ENCODE measurements around the gene SLC26A9. TPM values are rescaled to one million over a fixed set of nuclear protein-coding genes. Genes with fewer than 3 reads are reported as not detected.

SLC26A9 gene
- total RNA-seq, 4 donors from 2014 or later: 1.6 to 4.8 (median 3.3) TPM

- Histone ChIP-seq H3K4me3 (replicated peaks in 1 of 3) (no peak overlapping the region), H3K9me3 (no peaks in the 10 kb centered on the region), H3K27ac (no peak overlapping the region), H3K4me1 (peaks cover 16 to 20% of the 10 kb centered on the region in 2 donors), H3K36me3 (no peaks in the 10 kb centered on the region), H3K27me3 (no peaks in the 10 kb centered on the region)
- intact Hi-C loops (cut with DNase I): no loop called here
- no peak for DNase-seq
- 91 to 98% methylated on average over 11 of the region's 11 CpGs for WGBS, 2 donors
- TF ChIP-seq POLR2A (IDR thresholded peaks at IDR 0.05): no peak
- TF ChIP-seq, protein P1, sequence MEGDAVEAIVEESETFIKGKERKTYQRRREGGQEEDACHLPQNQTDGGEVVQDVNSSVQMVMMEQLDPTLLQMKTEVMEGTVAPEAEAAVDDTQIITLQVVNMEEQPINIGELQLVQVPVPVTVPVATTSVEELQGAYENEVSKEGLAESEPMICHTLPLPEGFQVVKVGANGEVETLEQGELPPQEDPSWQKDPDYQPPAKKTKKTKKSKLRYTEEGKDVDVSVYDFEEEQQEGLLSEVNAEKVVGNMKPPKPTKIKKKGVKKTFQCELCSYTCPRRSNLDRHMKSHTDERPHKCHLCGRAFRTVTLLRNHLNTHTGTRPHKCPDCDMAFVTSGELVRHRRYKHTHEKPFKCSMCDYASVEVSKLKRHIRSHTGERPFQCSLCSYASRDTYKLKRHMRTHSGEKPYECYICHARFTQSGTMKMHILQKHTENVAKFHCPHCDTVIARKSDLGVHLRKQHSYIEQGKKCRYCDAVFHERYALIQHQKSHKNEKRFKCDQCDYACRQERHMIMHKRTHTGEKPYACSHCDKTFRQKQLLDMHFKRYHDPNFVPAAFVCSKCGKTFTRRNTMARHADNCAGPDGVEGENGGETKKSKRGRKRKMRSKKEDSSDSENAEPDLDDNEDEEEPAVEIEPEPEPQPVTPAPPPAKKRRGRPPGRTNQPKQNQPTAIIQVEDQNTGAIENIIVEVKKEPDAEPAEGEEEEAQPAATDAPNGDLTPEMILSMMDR (IDR thresholded peaks at IDR 0.05): no peak
Measured at GRCh38 chr1:205923651-205924459, 19.4 kb downstream of the SLC26A9 start.

DNA sequence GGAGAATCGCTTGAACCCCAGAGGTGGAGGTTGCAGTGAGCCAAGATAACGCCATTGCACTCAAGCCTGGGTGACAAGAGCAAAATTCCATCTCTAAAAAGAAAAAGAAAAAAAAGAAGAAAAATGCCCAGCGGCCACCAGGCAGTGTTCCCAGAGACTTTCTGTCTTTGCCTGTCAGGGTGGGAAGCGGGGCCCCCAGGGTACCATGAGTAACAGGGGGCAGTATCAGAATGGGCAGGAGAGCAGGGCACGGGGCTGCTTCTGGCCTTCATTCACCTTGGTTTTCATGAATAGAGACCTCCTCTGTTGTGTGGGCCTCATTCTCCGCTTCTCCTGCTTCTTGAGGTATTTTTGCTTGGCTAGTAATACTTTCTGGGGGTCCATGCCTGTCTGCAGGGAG, 20.4 kb downstream of the SLC26A9 start:
- intact Hi-C loops (cut with DNase I): no loop called here
- no peak for DNase-seq
- TF ChIP-seq, protein P1 (IDR thresholded peaks at IDR 0.05): no peak
- TF ChIP-seq POLR2A (IDR thresholded peaks at IDR 0.05): no peak
- Histone ChIP-seq H3K4me3 (replicated peaks in 1 of 3) (no peak overlapping the region), H3K36me3 (no peaks in the 10 kb centered on the region), H3K27me3 (no peaks in the 10 kb centered on the region), H3K27ac (peak overlapping the region in 1 of 3 donors; percentile 8), H3K4me1 (peaks cover 20 to 23% of the 10 kb centered on the region in 2 donors), H3K9me3 (no peaks in the 10 kb centered on the region)
- 77 to 98% methylated on average over 6 of the region's 6 CpGs for WGBS, 2 donors

DNA sequence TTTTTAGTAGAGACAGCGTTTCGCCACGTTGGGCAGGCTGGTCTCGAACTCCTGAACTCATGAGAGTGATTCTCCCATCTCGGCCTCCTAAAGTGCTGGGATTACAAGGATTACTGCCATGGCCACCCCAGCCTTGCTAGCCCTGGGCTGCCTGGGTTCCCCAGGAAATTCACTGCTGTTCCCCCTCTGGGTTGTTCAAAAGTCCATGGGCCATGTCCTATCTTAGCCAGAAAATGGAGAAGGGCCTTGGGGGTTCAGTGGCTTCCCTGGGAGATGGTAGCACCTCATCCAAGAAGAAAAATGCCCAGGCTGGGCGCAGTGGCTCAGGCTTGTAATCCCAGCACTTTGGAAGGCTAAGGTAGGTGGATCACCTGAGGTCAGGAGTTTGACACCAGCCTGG, 20.9 kb downstream of the SLC26A9 start:
- intact Hi-C loops (cut with DNase I): no loop called here
- peak overlapping the region in 1 of 3 donors; percentile 38 for H3K27ac ChIP-seq
- WGBS, 2 donors: 97 to 99% methylated on average over 6 of the region's 6 CpGs
- no peaks in the 10 kb centered on the region for H3K27me3 ChIP-seq
- H3K4me1 ChIP-seq: peaks cover 21 to 27% of the 10 kb centered on the region in 2 donors
- TF ChIP-seq, protein P1 (IDR thresholded peaks at IDR 0.05): no peak
- no peak for TF ChIP-seq POLR2A (IDR thresholded peaks at IDR 0.05)
- no peak for DNase-seq
- no peaks in the 10 kb centered on the region for H3K9me3 ChIP-seq
- H3K36me3 ChIP-seq: no peaks in the 10 kb centered on the region
- no peak overlapping the region for H3K4me3 ChIP-seq (replicated peaks in 1 of 3)

DNA sequence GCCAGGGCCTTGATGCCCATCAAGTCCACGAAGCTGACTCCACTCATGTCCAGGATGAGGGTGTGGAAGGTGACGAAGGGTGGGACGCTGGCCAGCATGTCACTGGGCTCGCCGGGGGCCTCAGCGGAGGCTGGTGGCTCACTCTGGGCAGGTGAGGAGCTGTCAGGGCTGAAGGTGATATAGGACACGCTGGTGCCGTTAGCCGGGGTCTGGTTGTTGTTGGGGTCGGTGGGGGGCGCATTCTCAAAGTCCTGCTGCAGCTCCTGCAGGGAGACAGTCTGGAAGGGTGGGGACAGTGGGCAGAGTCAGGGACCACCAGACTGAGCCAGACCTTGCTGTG, 21.7 kb downstream of the SLC26A9 start:
- TF ChIP-seq, protein P1 (IDR thresholded peaks at IDR 0.05): no peak
- no peak for TF ChIP-seq POLR2A (IDR thresholded peaks at IDR 0.05)
- Histone ChIP-seq H3K27me3 (no peaks in the 10 kb centered on the region), H3K9me3 (no peaks in the 10 kb centered on the region), H3K27ac (peak overlapping the region; percentile 20 to 89 (median 83)), H3K4me1 (peaks cover 21 to 32% of the 10 kb centered on the region in 2 donors), H3K36me3 (no peaks in the 10 kb centered on the region), H3K4me3 (replicated peaks in 1 of 3) (no peak overlapping the region)
- intact Hi-C loops (cut with DNase I): no loop called here
- DNase-seq: no peak
- 95 to 96% methylated on average over 11 of the region's 11 CpGs for WGBS, 2 donors

DNA sequence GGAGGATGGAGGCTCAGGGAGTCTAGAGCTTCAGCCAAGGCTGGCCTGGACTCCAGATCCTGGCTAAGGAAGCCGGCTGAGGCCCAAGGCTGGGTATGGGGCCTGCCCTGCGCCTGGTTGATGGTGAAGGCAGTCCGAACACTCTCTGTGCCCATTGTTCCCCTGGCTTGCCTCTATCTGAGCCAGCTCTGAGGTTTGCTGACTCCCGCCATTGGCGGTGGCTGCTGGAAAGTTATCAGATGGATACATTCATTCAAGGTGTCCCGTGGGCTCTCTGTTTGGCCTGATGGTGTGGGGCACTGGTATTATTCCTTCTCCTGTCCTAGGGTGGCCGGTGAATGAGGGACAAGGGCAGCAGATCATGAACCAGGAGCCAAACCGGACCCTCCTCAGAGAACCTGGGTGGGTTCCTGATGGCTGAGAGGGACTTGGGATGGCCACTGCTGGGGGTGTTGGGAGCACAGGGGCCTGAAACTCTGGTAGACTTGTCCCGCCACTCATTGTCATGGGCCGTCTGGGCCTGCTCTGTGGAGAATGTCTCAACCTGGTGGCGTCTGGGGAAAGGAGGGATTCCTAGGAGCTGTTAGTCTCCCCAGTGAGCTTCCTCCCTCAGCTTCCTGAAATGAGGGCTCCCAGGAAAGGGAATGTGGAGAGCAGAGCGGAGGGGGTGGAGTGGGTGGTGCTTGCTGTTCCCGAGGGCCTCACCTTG, 22.2 kb downstream of the SLC26A9 start:
- Histone ChIP-seq H3K36me3 (no peaks in the 10 kb centered on the region), H3K4me3 (replicated peaks in 1 of 3) (no peak overlapping the region), H3K4me1 (peaks cover 26 to 37% of the 10 kb centered on the region in 2 donors), H3K9me3 (no peaks in the 10 kb centered on the region), H3K27ac (peak overlapping the region; percentile 83 to 89 (median 87)), H3K27me3 (no peaks in the 10 kb centered on the region)
- intact Hi-C loops (cut with DNase I): no loop called here
- DNase-seq: peak in 1 of 2 donors; percentile 36
- WGBS, 2 donors: 73 to 92% methylated on average over 5 to 13 of the region's 13 CpGs
- no peak for TF ChIP-seq POLR2A (IDR thresholded peaks at IDR 0.05)
- TF ChIP-seq, protein P1 (IDR thresholded peaks at IDR 0.05): no peak
